Measurements from ENCODE around the gene TIMP3. TPM values are rescaled to one million over a fixed set of nuclear protein-coding genes. Genes with fewer than 3 reads are reported as not detected.
A peak's percentile ranks its signal among the peaks of the same experiment; 100 is the strongest.

Gene TIMP3
- total RNA-seq, 1 donor from 2014 or later, result 493 TPM

DNA sequence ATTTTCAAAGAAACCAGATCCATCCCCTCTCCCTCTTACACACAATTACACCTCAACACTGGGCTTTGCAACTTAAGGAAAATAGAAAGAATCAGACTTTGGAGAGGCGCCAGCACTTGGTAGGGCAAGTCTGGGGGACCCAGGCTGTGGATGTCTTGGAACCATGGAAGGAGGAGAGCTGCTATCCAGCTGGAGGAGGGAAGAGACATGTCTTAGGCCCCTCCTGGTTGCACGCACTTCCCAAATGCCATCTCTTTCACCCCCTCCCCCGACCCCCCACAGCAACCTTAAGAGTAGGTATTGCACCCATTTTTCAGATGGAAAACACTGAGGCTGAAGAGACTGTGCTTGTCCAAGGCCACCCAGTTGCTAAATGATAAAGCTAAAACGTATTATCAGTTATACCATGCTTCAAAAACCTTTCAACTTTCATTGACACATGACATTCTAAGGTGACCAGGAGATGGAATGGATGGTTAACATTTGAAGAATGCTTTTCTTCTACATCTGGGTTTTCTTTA, 3.9 kb downstream of the TIMP3 start:
- DNase-seq (ENCODE audit: low spot score), result no peak

DNA sequence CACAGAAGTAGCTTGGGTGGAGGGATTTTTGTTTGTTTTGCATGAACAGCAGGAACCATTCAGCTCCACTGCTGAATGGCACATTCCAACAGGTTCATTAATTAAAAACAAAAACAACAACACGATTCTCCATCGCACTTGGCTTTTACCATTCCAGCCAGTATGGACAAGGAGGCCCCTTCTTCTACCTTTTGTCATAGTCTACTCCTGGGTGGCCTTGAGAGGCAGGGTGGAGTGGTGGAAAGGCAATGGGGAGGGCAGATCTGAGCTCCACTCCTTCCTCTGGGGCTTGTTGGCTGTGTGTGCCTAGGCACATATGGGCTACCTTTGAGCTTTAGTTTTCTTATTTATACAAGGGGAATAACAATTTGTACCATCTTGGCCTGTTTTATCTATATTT, 4.8 kb downstream of the TIMP3 start:
- no peak for DNase-seq (ENCODE audit: low spot score)

DNA sequence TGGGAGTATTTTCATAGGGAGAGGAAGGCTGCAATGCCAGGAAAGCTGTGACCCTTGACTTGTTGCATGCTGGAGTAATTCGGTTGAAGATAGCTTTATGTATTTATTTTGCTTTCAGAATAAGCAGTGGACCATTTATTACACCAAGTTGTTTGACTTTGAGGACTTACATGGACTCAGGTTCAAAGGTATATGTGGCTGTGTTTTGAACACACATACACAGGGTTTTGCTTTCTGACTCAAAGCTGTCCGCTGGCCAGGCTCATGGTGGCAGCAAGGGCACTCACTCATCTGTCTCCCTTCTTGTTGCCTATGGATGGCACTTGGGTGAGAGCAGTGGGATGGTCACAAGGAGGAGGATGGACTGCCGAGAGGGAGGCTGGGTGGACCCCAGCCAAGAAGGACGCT, 6.5 kb downstream of the TIMP3 start:
- no peak for DNase-seq (ENCODE audit: low spot score)

DNA sequence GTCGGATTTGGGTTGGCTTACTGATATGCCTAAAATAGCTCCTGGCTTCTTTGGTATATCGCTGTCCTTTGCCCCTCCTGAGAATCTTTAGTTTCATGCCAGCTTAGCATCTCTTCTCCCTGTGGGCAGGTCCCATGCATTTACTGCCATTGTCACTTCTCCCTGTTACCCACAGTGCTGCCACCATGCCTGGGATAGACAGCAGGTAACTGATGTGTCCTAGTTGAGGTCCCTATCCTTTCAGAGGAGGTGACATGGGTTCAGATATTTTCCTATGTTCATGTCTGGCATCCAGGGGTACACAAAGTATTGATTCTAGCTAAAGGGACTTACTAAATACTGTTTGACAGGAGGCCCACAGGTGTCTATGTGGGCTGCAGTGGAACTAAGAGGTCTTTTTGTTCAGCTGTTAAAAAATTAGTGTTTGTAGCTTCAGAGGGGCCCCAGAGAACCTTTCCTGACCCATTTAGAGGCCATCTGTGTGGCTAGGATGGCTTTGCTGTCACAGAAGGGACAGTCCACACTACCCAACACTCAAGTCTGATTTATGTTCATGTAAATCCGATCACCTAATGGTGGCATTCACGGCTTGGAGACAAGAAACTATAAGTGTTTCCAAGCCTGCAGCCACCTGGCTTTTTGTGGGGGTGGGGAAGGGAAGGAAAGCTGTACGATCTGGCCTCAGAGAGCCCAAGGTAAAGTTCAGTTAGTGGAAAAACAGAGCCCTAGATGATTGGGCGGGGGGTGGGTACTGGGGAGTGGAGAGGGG, 8.5 kb downstream of the TIMP3 start:
- DNase-seq (ENCODE audit: low spot score), result no peak

DNA sequence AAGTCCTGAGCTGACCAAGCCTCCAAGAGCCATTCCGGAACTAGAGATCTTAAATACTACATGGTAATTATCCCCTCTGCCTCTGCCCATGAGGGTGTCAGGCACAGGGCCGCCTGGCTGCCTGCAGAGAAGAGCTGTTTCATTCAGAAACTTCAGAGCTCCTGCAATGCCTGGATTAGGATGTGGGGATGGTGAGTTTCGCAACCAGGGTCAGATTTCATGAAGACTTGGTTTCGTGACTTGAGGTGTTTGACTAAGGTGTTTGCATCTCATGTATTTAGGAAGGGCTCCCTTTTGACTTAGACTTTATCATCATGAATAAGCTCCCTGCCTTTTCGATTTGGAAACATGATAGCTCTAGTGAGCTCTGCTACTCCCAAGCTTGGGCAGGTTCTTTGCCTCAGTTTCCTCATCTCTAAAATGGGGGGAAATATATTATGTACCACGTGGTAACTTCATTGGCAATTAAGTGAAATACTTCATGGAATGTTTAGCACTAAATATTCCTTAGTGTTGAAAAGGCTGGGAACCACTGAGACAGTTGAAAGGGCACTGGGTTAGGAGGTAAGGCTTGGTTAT, 9.1 kb downstream of the TIMP3 start:
- DNase-seq (ENCODE audit: low spot score), result no peak

DNA sequence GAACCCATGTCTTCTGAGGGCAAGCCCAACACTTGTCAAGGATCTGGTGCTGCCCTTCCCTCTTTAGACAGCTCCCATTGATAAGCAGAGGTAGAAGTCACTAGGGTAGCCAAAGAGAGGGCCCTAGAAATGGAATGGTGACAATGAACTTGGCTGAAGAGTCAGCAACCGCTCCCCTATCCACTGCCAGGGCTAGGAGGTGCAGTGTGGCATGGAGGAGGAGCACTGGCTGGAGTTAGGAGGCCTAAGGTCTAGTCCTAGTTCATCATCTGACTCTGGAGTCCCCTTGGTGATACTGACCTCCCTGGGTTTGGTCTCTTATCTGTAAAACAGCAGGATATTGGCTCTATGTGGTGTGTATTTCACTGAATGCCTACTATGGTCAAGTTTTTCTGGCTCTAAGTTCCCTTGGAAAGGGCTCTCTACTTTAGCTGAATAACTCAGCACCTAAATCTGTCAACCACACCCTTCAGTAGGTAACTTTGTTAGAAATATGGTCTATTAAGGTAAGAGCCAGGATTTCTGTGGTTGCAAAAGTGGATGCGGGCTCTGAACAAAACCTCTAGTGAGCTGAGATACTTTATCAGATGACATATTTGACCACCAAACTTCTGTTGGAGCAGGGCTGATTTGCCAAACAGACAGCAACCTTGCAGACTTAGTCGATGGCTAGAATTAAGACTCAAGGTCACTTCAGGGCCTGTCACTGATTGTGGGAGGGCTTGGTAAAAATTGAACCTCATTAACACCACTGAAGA, 10.5 kb downstream of the TIMP3 start:
- DNase-seq (ENCODE audit: low spot score), result no peak

DNA sequence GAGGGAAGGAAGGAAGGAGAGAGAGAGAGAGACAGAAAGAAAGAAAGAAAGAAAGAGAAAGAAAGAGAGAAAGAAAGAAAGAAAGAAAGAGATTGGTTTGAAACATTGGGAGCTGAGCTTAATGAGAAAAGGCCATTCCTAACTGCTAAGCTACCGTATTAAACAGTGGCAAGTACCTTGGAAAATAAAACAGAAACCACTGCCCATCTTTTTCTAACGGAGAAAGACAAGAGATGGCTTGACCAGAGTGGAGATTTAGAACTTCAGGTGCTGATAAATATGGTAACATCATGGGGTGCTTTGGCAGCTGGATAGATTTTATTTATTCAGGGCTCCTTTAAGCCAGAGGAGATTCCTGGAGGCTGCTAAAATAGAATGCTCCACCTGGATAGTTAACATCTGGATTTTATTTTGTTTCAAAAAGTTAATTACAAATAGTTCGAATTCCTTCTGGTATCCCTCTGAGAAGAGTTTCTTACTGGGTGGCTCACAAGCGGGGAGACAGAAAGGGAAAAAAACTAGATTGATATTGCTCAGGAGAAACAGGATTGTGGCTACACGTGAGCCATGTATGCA, 12.9 kb downstream of the TIMP3 start:
- DNase-seq (ENCODE audit: low spot score), result no peak

DNA sequence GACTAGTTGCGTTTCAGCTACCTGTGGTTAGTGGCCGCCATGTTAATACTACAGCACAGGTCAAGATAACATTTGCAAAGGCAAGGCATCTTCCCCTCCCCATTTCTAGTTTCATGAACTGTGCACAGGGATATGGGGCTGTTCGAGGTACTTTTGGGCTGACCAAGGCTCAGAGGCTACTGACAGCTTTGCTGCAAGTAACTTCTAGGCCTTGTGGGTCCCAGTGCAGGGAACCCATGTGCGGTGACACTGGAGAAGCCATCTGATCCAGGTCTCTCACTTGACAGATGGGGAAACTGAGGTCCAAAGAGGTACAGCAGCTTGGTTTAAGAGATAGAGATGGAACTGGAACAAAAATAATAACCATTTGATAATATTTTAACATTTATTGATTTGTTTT, 13.6 kb downstream of the TIMP3 start:
- no peak for DNase-seq (ENCODE audit: low spot score)

DNA sequence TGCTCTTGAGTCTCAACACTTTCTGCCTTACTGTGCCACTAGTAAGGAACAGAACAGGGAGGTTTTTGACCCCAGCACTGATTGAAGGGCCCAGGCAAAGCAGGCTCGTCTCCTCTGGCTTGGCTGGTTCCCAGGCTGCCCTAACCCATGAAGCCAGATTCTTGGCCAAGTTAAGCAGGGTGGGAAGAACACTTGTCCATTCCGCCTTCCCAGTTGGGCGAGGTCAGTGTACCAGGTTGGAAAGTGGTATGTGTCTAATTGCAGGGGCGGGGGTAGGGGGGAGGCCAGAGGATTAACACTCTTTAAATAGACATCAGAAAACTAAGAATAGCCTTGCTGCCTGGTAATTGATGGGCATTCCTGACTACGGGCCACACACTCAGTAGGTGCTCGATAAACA, 14.4 kb downstream of the TIMP3 start:
- DNase-seq (ENCODE audit: low spot score), result no peak

DNA sequence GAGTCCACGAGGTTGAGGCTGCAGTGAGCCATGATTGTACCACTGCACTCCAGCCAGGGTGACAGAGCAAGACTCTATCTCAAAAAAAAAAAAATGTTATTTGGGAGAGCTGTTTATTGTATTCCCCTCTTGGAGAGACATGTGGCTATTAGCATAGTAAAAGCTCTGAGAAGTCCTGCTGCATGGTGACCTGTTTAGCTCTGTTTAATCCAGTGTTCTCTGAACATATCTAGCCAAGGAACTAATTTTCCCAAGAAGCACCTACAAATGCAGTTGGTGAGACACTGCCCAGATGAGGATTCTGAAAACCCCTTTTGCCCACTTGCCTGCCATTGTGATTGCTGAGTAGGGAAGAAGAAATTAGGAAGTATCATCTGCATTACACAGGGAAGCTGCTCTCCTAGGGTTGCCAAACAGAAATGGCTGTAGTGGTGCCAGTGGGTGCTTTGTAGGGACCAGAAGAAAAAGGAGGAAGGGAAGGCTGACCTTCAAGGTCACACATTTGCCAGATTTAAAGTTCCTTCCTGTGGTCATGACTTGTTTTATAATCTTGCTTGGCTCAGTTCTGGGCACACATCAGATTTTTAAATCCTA, 15.7 kb downstream of the TIMP3 start:
- DNase-seq (ENCODE audit: low spot score), result no peak

DNA sequence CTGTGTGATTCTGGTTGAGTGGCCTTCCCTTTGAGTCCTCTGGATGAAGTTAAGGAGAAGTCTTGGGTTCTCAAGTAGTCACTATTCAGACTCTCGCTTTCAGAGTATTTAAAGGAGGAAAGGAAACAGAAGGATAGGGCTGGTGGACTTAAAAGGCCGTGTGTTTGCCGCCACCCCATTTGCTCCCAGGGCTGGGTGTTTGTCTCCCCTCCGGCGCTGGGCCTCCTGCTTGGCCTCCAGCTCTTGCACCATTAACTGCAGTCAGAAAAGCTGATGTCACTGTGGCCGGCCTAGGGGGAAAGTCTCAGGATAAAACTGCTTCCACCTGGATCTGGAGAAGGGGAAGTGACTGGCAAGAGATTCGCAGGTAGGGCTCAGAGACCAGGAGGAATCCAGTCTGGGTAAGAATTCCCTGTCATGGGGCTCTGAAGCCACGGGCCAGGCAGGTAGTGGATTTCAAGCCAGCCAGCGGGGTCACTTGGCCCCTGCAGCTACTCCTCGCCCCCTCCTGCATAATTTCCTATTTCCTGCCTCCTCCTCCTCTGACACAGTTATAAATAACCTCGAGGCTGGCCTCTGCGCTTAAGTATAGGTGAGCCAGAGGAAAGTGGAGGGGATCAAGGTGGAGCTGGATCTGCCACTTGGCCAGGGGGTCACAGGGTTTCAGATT, 17.1 kb downstream of the TIMP3 start:
- DNase-seq (ENCODE audit: low spot score), result peak; percentile 59

DNA sequence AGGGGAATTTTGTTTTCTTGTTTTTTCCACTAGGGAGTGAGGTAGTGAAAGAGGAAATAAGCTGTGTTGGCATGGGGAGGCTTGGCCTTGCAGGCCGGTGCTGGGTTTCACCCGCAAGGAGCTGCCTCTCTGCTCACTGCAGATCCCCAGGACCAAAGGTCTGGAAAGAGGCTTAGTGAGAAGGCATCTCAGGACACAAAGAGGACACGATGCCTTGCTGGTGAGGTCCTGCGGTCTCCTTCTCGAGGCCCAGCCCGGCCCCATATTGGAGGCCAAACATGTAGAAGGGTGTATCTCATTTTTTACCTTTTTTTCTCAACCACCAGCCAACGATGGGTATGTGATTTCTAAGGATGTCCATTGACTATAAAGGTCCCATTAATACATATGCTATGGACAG, 17.6 kb downstream of the TIMP3 start:
- no peak for DNase-seq (ENCODE audit: low spot score)

DNA sequence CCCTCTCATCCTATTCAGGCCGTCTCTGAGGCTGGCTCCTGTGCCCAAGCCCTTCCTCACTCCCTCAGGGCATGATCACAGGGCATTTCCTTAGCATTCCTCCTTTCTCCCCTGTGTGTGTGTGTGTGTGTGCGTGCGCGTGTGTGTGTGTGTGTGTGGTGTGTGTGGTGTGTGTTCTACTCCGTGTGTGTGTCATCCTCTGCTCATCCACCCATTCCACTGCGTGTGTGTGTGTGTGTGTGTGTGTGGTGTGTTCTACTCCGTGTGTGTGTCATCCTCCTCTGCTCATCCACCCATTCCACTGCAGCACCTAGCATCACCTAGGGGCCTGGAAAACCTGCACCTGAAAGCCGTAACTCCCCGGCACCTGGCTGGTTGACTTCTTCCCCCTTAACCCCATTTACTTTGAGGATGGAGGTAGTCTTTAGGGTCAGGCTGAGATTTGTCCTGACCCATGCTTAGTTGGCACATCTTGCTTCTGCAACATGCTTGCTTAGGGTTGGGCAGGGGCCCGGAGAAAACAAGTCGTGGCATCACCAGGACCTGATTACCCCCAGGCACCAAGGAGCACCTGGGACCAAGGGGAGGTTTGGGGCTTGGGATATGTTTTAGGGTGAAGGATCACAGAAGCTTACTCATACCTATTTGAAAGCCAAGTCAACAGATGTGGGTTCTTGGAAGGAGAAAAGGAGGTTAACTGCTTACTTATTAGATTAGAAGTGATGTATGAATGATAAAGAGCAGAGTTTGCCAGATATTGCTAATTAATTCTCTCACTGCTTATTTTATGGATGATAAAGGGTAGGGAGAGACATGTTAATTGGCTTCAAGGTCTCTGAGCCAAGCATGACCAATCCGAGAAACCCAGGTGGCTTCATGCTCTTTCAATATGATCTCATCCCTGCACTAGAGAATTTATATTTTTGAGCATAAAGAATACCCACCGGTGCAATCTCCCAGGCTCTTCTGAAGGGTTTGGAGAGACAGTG, 18.9 kb downstream of the TIMP3 start:
- no peak for DNase-seq (ENCODE audit: low spot score)

DNA sequence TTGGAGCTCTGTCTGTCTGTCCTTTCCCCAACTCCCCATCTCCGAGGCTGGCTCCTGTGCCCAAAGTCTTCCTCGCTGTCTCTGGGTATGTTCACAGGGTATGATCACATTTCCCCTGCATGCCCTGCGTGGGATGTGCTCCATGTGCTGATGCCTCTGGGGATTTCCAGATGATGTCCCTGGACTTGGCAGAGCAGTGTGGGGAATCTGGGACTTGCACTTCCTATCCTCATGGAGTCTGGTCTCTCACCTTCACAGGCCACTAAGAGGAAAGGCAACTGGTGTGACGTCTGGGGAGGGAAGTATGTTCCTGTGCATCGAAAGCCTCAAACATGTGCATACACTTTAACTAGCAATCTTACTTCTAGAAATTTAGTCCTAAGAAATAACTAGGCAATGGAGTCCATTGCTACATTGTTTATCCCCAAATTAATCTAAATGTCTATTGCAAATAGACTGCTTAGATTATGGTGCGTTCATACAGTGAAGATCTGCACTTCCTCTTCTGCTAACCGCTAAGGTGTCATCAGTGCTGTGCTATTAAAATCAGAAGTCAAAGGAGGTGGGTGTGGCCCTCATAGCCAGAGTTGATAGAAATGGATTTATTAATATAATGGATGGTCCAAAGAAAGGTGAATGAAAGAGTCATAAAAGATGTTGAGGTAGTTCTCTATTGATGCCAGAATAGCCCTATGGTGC, 20.8 kb downstream of the TIMP3 start:
- peak; percentile 55 for DNase-seq (ENCODE audit: low spot score)

DNA sequence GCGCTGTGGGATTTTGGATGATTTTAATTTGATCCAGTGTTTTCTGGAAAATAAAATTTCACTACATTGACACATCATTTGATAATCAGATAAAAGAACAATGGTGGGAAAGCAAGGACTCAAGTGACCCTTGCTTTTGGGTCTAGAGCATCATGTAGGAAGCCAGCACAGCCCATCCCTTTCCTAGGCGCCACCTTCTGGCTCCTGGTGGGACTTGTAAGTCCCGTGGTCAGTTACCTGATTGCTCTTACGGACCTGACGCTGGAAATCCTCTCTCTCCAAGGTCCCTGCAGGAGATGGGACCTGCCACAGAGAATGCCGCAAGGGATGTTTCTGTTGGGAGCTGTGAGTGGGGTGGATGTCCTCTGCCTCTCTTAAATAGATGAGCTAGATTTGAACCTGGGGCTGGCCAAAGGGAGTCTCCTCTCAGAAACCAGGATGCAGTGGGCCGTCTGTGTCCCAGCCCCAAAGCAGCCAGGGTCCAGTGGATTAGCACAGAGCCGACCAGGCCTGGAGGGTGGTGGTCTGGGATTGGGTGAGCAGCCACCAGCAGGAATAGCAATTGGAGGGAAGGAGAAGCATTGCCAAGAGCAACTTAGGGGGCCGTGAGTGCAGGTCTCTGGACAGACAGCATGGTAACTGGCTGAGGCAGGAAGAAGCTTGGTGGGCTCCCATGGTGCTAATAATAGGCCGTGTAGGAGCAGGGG, 21.7 kb downstream of the TIMP3 start:
- no peak for DNase-seq (ENCODE audit: low spot score)

DNA sequence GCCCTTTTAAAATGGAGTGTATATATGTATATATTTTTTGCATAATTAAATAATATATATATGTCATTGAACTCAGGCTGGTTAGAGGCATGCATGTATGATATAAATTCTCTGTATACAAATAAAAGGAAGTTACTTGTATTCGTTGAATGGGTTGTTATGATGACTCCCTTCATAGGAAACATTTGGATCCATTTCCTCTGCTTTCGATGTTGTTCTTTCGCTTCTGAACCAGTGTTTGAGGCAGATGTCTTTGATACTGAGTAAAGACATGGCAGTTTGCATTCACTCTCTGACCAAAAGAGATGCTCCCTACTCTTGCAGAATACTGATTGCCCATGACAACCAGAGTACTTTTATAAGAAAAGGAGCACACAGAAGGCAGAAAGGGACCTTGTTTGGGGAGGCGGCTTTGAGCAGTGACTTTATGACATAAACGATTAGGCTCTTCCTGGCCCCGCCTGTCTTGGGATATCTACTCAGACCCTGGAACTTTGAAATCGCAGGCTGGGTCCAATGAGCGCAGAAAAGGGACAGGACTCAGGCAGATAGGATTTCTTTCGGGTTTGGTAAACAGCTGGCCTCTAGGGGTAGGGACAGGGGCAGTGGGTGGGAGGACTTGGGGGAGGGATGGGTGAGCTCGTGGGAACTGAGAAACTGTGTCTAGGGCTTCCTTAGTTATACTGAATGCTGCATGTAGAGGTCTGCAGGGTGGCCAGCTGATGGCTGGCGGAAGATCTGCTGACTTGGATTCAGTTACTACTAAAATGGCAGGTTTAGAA, 23.2 kb downstream of the TIMP3 start:
- DNase-seq (ENCODE audit: low spot score), result peak; percentile 57

DNA sequence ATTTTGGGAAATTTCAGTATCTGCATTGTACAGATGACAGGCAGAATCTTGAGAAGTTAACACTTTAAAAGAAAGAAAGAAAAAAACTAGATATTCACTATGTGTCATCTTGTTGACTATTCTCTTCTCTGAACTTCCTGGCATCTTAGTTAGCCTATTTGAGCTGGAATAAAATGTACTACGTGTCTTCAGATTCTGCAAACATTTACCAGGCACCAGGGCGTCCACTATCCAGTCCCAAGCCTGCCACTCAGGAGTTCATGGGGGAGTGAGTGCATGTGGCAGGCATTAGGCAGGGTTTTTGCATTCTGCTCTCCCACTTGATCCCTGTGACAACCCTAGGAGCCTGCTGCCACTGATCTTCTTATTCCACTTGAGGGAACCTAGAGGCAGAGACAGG, 25.0 kb downstream of the TIMP3 start:
- DNase-seq (ENCODE audit: low spot score), result no peak

All from mesenteric fat pad (tissue), 1 donor.